HepG2 (cell line): ENCODE measurements around the gene SMARCA2. TPM values are rescaled to one million over a fixed set of nuclear protein-coding genes. Genes with fewer than 3 reads are reported as not detected.
A peak's percentile ranks its signal among the peaks of the same experiment; 100 is the strongest.

ENCODE experiments used
- ATAC-seq: fragments of 200-7000 bp; cut with Tn5 transposase; 3 replicates; pipeline ENCODE4 v1.9.1; 2020; ENCODE audit warnings: mild to moderate bottlenecking, moderate library complexity
- BruUV-seq: library from RNA; stranded (reverse); fragments of 400-500 nt; replicated peaks from 2 replicates; lab custom pipeline; 2021; lab: Mats Ljungman, UMichigan
- CTCF ChIA-PET: fragments of 300-600 bp; formaldehyde crosslinking; extraction: SDS; loops from one replicate; lab custom pipeline; 2021; ENCODE audit warnings: low total read pairs, inconsistent platforms, low intra/inter-chr PET ratio; lab: Yijun Ruan, JAX
- POLR2A ChIA-PET: fragments of 350-600 bp; sonication (Branson Sonifier 250); formaldehyde crosslinking; loops from one replicate; lab custom pipeline; 2020; ENCODE audit warnings: antibody characterized with exemption, inconsistent platforms; lab: Yijun Ruan, JAX
- DNase-seq: peaks from one replicate; pipeline ENCODE4 v3.0.0-alpha.2; 2015; ENCODE audit warnings: low spot score
- FAIRE-seq: peaks from 3 replicates; lab custom pipeline; 2011; peaks lifted over from hg19 to GRCh38; lab: Jason Lieb, UNC
- H2AFZ ChIP-seq: one replicate; pipeline ENCODE4 v1.6.1; 2011; ENCODE audit warnings: low read length, inconsistent platforms
- H3K27ac ChIP-seq: fragments of 300-600 bp; 3 replicates; pipeline ENCODE4 v1.8.0; 2011; ENCODE audit warnings: mixed run types, mild to moderate bottlenecking, mixed read lengths, low read length, inconsistent platforms; ENCODE audit not compliant: insufficient read depth; ENCODE audit errors: extremely low read length
- H3K27me3 ChIP-seq, 2 experiments: fragments of 200-600 bp in 1 of 2; 2 replicates in 1 of 2; 3 replicates in 1 of 2; pipeline versions ENCODE4 v1.6.0 to v1.8.0; 2011; ENCODE audit warnings: low read length in 2 of 2, mild to moderate bottlenecking in 2 of 2, moderate library complexity in 2 of 2, inconsistent platforms in 1 of 2; ENCODE audit not compliant: insufficient read depth in 2 of 2, control insufficient read depth in 1 of 2
- H3K36me3 ChIP-seq, 2 experiments: fragments of 200-600 bp in 1 of 2; replicated peaks in 1 of 2; 2 replicates in 1 of 2; 3 replicates in 1 of 2; pipeline versions ENCODE4 v1.5.1 to v1.8.0; 2011; ENCODE audit warnings: low read length in 2 of 2, inconsistent platforms in 1 of 2; ENCODE audit not compliant: insufficient read depth in 2 of 2, control insufficient read depth in 1 of 2
- H3K4me1 ChIP-seq: 2 replicates; pipeline ENCODE4 v1.5.1; 2012; ENCODE audit warnings: low read length, inconsistent platforms; ENCODE audit not compliant: insufficient read depth
- H3K4me2 ChIP-seq: 2 replicates; pipeline ENCODE4 v1.6.0; 2011; ENCODE audit warnings: low read depth, low read length, inconsistent platforms
- H3K4me3 ChIP-seq, 3 experiments: fragments of 200-600 bp in 1 of 3; sonication (generic), shearing (Covaris generic) in 1 of 3; replicated peaks in 1 of 3; 2 replicates each; pipeline ENCODE4 v1.5.1; 2011 to 2016; ENCODE audit warnings: low read length in 3 of 3, inconsistent platforms in 2 of 3, low read depth in 2 of 3, mild to moderate bottlenecking in 2 of 3, control low read depth in 1 of 3, mixed read lengths in 1 of 3; ENCODE audit not compliant: insufficient read depth in 1 of 3
- H3K79me2 ChIP-seq: one replicate; pipeline ENCODE4 v1.6.1; 2011; ENCODE audit warnings: low read length, inconsistent platforms; ENCODE audit not compliant: insufficient read depth
- H3K9ac ChIP-seq: 2 replicates; pipeline ENCODE4 v1.6.0; 2011; ENCODE audit warnings: mild to moderate bottlenecking, low read depth, low read length, inconsistent platforms; ENCODE audit not compliant: insufficient read depth
- H3K9me3 ChIP-seq: 2 replicates; pipeline ENCODE4 v1.5.1; 2012; ENCODE audit warnings: mild to moderate bottlenecking, low read length
- H4K20me1 ChIP-seq: 2 replicates; pipeline ENCODE4 v1.6.0; 2011; ENCODE audit warnings: inconsistent platforms, mild to moderate bottlenecking, low read length, moderate library complexity; ENCODE audit not compliant: insufficient read depth
- ARHGAP35 ChIP-seq: sonication (generic); formaldehyde crosslinking; IDR thresholded peaks from 2 replicates; pipeline ENCODE4 v1.9.0; 2022; ENCODE audit warnings: mild to moderate bottlenecking, inconsistent platforms, moderate library complexity, missing genetic modification reagents, borderline replicate concordance
- BCL6 ChIP-seq: IDR thresholded peaks from 2 replicates; pipeline ENCODE4 v1.6.1; 2016; ENCODE audit warnings: missing genetic modification reagents, missing compliant biosample characterization
- FOXP1 ChIP-seq, 2 experiments: fragments of 450-650 bp in 1 of 2; IDR thresholded peaks; 2 replicates each; pipeline ENCODE4 v1.6.1; 2017 to 2018; ENCODE audit warnings: antibody characterized with exemption in 1 of 2
- MAFK ChIP-seq, 2 experiments: IDR thresholded peaks in 1 of 2; conservative IDR thresholded peaks in 1 of 2; 2 replicates each; pipeline ENCODE4 v1.6.1; 2011; ENCODE audit warnings: improper control_type of control experiment in 2 of 2, low read length in 2 of 2
- NONO ChIP-seq, 2 experiments: fragments of 450-650 bp in 1 of 2; sonication (generic) in 1 of 2; formaldehyde crosslinking in 1 of 2; IDR thresholded peaks in 1 of 2; conservative IDR thresholded peaks in 1 of 2; 2 replicates each; pipeline versions ENCODE4 v1.6.1 to v1.8.0; 2017 to 2022; ENCODE audit warnings: mild to moderate bottlenecking in 1 of 2, missing genetic modification reagents in 1 of 2, moderate library complexity in 1 of 2
- NPAS2 ChIP-seq: sonication (generic); formaldehyde crosslinking; IDR thresholded peaks from 2 replicates; pipeline ENCODE4 v1.8.0; 2022; ENCODE audit warnings: mild to moderate bottlenecking, missing genetic modification reagents, borderline replicate concordance
- PAXIP1 ChIP-seq: sonication (generic); formaldehyde crosslinking; conservative IDR thresholded peaks from 2 replicates; pipeline ENCODE4 v1.4.0; 2020; ENCODE audit warnings: mild to moderate bottlenecking, missing genetic modification reagents, moderate library complexity
- PCBP1 ChIP-seq: fragments of 200-400 bp; formaldehyde crosslinking; IDR thresholded peaks from 2 replicates; pipeline ENCODE4 v1.6.1; 2017; ENCODE audit warnings: mild to moderate bottlenecking, low read depth, low read length, borderline replicate concordance
- TSC22D2 ChIP-seq: sonication (generic); formaldehyde crosslinking; IDR thresholded peaks from 2 replicates; pipeline ENCODE4 v1.5.1; 2020; ENCODE audit warnings: missing genetic modification reagents, mild to moderate bottlenecking, borderline replicate concordance
- U2AF1 ChIP-seq: fragments of 200-400 bp; formaldehyde crosslinking; optimal IDR thresholded peaks from 2 replicates; pipeline ENCODE3; 2017; ENCODE audit warnings: mild to moderate bottlenecking, low read depth, low read length
- ZNF367 ChIP-seq: sonication (generic); formaldehyde crosslinking; IDR thresholded peaks from 2 replicates; pipeline ENCODE4 v1.4.0; 2020; ENCODE audit warnings: missing genetic modification reagents, borderline replicate concordance
- ZNF446 ChIP-seq: sonication (generic); formaldehyde crosslinking; IDR thresholded peaks from 2 replicates; pipeline ENCODE4 v1.5.0; 2020; ENCODE audit warnings: mild to moderate bottlenecking, missing genetic modification reagents
- ZNF552 ChIP-seq: sonication (generic); formaldehyde crosslinking; IDR thresholded peaks from 2 replicates; pipeline ENCODE4 v1.9.0; 2022; ENCODE audit warnings: missing genetic modification reagents, mild to moderate bottlenecking, borderline replicate concordance
- whole genome bisulfite sequencing: methylation state at CpG from one replicate; pipeline ENCODE4 v1.1.6; 2017; ENCODE audit warnings: low lambda C conversion rate; 5-methylcytosine and 5-hydroxymethylcytosine counted together
- in situ Hi-C: cut with HindIII; loops from 2 replicates; pipeline ENCODE4 v1.10.0; 2017; ENCODE audit warnings: low pct_unique_long_range_greater_than_20kb; ENCODE audit not compliant: extremely low pct_ligation_motif_present
- intact Hi-C: fragments of 100-400 bp; cut with micrococcal nuclease; formaldehyde crosslinking; loops from one replicate; pipeline ENCODE4 v1.10.0; 2022; ENCODE audit not compliant: unreplicated experiment
- polyA plus RNA-seq, 8 experiments: library from polyadenylated mRNA; depleted of rRNA in 3 of 8; stranded (reverse) in 7 of 8; unstranded in 1 of 8; fragments of >200 nt; fragmentation: Illumina TruSeq in 4 of 8; extraction: Trizol in 4 of 8; gene quantifications; 2 replicates each; pipeline versions ENCODE4 v1.2.1 to v1.2.3, GENCODE V29; 2011 to 2016; ENCODE audit warnings: low read depth in 4 of 8, missing spikeins in 1 of 8, mixed read lengths in 1 of 8; ENCODE audit not compliant: insufficient read depth in 1 of 8
- total RNA-seq, 5 experiments: library from RNA; depleted of rRNA; stranded (reverse); fragments of >200 nt; fragmentation: Illumina TruSeq; extraction: Trizol; gene quantifications; 2 replicates each; pipeline ENCODE4 v1.2.3, GENCODE V29; 2016; ENCODE audit warnings: low read depth in 1 of 5
- TF ChIP-seq, protein P1 (sequence below): sonication (generic); formaldehyde crosslinking; IDR thresholded peaks from 2 replicates; pipeline ENCODE4 v1.5.1; 2020; ENCODE audit warnings: mild to moderate bottlenecking, missing genetic modification reagents, borderline replicate concordance

Gene SMARCA2
- total and polyA plus RNA-seq, 2 of the 13 experiments (the other 11 are each of a cell fraction or from before 2014, with no cell fraction given), result 22.5 to 23.7 TPM

DNA sequence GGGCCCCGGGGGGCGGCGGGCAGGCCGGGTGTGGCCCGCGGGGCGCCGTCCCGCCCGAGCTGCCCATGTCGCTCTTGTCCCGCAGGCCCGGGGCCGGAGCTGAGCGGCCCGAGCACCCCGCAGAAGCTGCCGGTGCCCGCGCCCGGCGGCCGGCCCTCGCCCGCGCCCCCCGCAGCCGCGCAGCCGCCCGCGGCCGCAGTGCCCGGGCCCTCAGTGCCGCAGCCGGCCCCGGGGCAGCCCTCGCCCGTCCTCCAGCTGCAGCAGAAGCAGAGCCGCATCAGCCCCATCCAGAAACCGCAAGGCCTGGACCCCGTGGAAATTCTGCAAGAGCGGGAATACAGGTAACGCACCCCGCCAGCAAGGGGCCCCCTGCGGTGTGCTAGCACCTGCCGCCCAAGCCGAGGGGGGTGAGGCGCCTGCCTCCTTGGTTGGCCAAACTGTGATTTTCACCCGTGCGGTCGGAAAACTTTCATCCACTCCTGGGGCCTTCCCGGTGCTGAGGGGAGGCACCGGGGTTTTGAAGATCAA is 32.1 kb downstream of the SMARCA2 start (continued):
- no peak for TF ChIP-seq ZNF552
- TF ChIP-seq, protein P1, sequence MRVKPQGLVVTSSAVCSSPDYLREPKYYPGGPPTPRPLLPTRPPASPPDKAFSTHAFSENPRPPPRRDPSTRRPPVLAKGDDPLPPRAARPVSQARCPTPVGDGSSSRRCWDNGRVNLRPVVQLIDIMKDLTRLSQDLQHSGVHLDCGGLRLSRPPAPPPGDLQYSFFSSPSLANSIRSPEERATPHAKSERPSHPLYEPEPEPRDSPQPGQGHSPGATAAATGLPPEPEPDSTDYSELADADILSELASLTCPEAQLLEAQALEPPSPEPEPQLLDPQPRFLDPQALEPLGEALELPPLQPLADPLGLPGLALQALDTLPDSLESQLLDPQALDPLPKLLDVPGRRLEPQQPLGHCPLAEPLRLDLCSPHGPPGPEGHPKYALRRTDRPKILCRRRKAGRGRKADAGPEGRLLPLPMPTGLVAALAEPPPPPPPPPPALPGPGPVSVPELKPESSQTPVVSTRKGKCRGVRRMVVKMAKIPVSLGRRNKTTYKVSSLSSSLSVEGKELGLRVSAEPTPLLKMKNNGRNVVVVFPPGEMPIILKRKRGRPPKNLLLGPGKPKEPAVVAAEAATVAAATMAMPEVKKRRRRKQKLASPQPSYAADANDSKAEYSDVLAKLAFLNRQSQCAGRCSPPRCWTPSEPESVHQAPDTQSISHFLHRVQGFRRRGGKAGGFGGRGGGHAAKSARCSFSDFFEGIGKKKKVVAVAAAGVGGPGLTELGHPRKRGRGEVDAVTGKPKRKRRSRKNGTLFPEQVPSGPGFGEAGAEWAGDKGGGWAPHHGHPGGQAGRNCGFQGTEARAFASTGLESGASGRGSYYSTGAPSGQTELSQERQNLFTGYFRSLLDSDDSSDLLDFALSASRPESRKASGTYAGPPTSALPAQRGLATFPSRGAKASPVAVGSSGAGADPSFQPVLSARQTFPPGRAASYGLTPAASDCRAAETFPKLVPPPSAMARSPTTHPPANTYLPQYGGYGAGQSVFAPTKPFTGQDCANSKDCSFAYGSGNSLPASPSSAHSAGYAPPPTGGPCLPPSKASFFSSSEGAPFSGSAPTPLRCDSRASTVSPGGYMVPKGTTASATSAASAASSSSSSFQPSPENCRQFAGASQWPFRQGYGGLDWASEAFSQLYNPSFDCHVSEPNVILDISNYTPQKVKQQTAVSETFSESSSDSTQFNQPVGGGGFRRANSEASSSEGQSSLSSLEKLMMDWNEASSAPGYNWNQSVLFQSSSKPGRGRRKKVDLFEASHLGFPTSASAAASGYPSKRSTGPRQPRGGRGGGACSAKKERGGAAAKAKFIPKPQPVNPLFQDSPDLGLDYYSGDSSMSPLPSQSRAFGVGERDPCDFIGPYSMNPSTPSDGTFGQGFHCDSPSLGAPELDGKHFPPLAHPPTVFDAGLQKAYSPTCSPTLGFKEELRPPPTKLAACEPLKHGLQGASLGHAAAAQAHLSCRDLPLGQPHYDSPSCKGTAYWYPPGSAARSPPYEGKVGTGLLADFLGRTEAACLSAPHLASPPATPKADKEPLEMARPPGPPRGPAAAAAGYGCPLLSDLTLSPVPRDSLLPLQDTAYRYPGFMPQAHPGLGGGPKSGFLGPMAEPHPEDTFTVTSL (CRISPR knock-in tag), result no peak
- TF ChIP-seq PCBP1, result no peak
- TF ChIP-seq NPAS2 (CRISPR knock-in tag), result no peak
- TF ChIP-seq ZNF446 (CRISPR knock-in tag), result no peak
- no peak for TF ChIP-seq ZNF367 (CRISPR knock-in tag)
- TF ChIP-seq ARHGAP35 (CRISPR knock-in tag), result no peak

GRCh38 chr9:2047916-2048315 is 32.8 kb downstream of the SMARCA2 start:
- H3K36me3 ChIP-seq, result peaks cover 0 to 12% of the 10 kb centered on the region in 2 experiments; a peak in 2 of 5 replicates
- ATAC-seq (no peak), DNase-seq (no peak), FAIRE-seq (no peak)
- intact Hi-C loops (no loop called here), in situ Hi-C loops (no loop called here)
- H3K27me3 ChIP-seq, result no peaks in the 10 kb centered on the region
- no peak overlapping the region for H3K4me3 ChIP-seq
- WGBS, result 97% methylated on average over 5 of the region's 5 CpGs
- H4K20me1 ChIP-seq, result no peaks in the 10 kb centered on the region
- H2AFZ ChIP-seq, result no peak overlapping the region
- no peak overlapping the region for H3K27ac ChIP-seq
- H3K4me2 ChIP-seq, result no peak overlapping the region
- H3K4me1 ChIP-seq, result no peaks in the 10 kb centered on the region
- no peak overlapping the region for H3K9ac ChIP-seq
- ChIA-PET POLR2A (no interaction called here), CTCF (no interaction called here)
- no peak for TF ChIP-seq U2AF1
- no peak for TF ChIP-seq FOXP1 (IDR thresholded peaks at IDR 0.05)
- no peak for TF ChIP-seq FOXP1 (CRISPR knock-in tag; IDR thresholded peaks at IDR 0.05)
- 0 out of 4 replicates have a peak, but pooled peaks of 1 of the 2 experiments have one; percentile 7 for TF ChIP-seq MAFK (conservative IDR thresholded peaks at IDR 0.05 in 1 of 2, IDR thresholded peaks at IDR 0.05 in 1 of 2; ENCODE audit: low read length in 2 of 2)
- TF ChIP-seq NONO (IDR thresholded peaks at IDR 0.05), result no peak
- TF ChIP-seq NONO (CRISPR knock-in tag; conservative IDR thresholded peaks at IDR 0.05), result no peak
- TF ChIP-seq BCL6, result no peak
- TF ChIP-seq TSC22D2 (CRISPR knock-in tag), result no peak
- TF ChIP-seq PAXIP1, result no peak
- no peaks in the 10 kb centered on the region for H3K9me3 ChIP-seq
- no peaks in the 10 kb centered on the region for H3K79me2 ChIP-seq
- BruUV-seq, result no TSS peak
